ENCODE results near the gene C1QTNF8.

The C1QTNF8 gene

GRCh38 chr16:1067629-1068028 is 28.4 kb downstream of the C1QTNF8 start:
- Histone ChIP-seq H3K79me2 (ENCODE audit: low read length) (no peaks in the 10 kb centered on the region), H3K4me3 (ENCODE audit: low read length) (no peak overlapping the region), H4K20me1 (ENCODE audit: insufficient read depth, low read length) (no peaks in the 10 kb centered on the region), H3K4me2 (ENCODE audit: low read length) (no peak overlapping the region), H3K27ac (ENCODE audit: low read length) (no peak overlapping the region), H3K27me3 (ENCODE audit: low read depth, low read length) (no peaks in the 10 kb centered on the region), H3K9ac (ENCODE audit: low read length) (no peak overlapping the region), H3K9me3 (ENCODE audit: insufficient read depth, low read length) (no peaks in the 10 kb centered on the region), H3K4me1 (ENCODE audit: low read length) (no peaks in the 10 kb centered on the region), H3K36me3 (replicated peaks; ENCODE audit: low read depth, low read length) (no peaks in the 10 kb centered on the region), H2AFZ (ENCODE audit: low read depth, low read length) (no peak overlapping the region)
- TF ChIP-seq EZH2phosphoT487 (IDR thresholded peaks at IDR 0.05; ENCODE audit: low read depth) = no peak
- no peak for TF ChIP-seq CTCF (IDR thresholded peaks at IDR 0.05; ENCODE audit: low read depth, low read length)

GRCh38 chr16:1066584-1067172 is 29.4 kb downstream of the C1QTNF8 start:
- no peak for TF ChIP-seq EZH2phosphoT487 (IDR thresholded peaks at IDR 0.05; ENCODE audit: low read depth)
- no peak for TF ChIP-seq CTCF (IDR thresholded peaks at IDR 0.05; ENCODE audit: low read depth, low read length)
- no peaks in the 10 kb centered on the region for H3K4me1 ChIP-seq (ENCODE audit: low read length)
- H3K36me3 ChIP-seq (replicated peaks; ENCODE audit: low read depth, low read length) = no peaks in the 10 kb centered on the region
- H3K9ac ChIP-seq (ENCODE audit: low read length) = no peak overlapping the region
- H4K20me1 ChIP-seq (ENCODE audit: insufficient read depth, low read length) = no peaks in the 10 kb centered on the region
- no peak overlapping the region for H3K4me2 ChIP-seq (ENCODE audit: low read length)
- no peak overlapping the region for H2AFZ ChIP-seq (ENCODE audit: low read depth, low read length)
- H3K9me3 ChIP-seq (ENCODE audit: insufficient read depth, low read length) = no peaks in the 10 kb centered on the region
- H3K4me3 ChIP-seq (ENCODE audit: low read length) = no peak overlapping the region
- H3K79me2 ChIP-seq (ENCODE audit: low read length) = no peaks in the 10 kb centered on the region
- H3K27me3 ChIP-seq (ENCODE audit: low read depth, low read length) = no peaks in the 10 kb centered on the region
- no peak overlapping the region for H3K27ac ChIP-seq (ENCODE audit: low read length)

GRCh38 chr16:1065469-1066128 is 30.4 kb downstream of the C1QTNF8 start:
- no peaks in the 10 kb centered on the region for H3K4me1 ChIP-seq (ENCODE audit: low read length)
- H4K20me1 ChIP-seq (ENCODE audit: insufficient read depth, low read length) = no peaks in the 10 kb centered on the region
- H3K27me3 ChIP-seq (ENCODE audit: low read depth, low read length) = no peaks in the 10 kb centered on the region
- H3K79me2 ChIP-seq (ENCODE audit: low read length) = no peaks in the 10 kb centered on the region
- no peak overlapping the region for H3K27ac ChIP-seq (ENCODE audit: low read length)
- no peaks in the 10 kb centered on the region for H3K36me3 ChIP-seq (replicated peaks; ENCODE audit: low read depth, low read length)
- H3K9ac ChIP-seq (ENCODE audit: low read length) = no peak overlapping the region
- no peaks in the 10 kb centered on the region for H3K9me3 ChIP-seq (ENCODE audit: insufficient read depth, low read length)
- TF ChIP-seq EZH2phosphoT487 (IDR thresholded peaks at IDR 0.05; ENCODE audit: low read depth) = no peak
- TF ChIP-seq CTCF (IDR thresholded peaks at IDR 0.05; ENCODE audit: low read depth, low read length) = no peak
- no peak overlapping the region for H3K4me2 ChIP-seq (ENCODE audit: low read length)
- H2AFZ ChIP-seq (ENCODE audit: low read depth, low read length) = no peak overlapping the region
- no peak overlapping the region for H3K4me3 ChIP-seq (ENCODE audit: low read length)

GRCh38 chr16:1063728-1064127 is 32.3 kb downstream of the C1QTNF8 start:
- Histone ChIP-seq H3K9me3 (ENCODE audit: insufficient read depth, low read length) (no peaks in the 10 kb centered on the region), H3K27me3 (ENCODE audit: low read depth, low read length) (no peaks in the 10 kb centered on the region), H4K20me1 (ENCODE audit: insufficient read depth, low read length) (no peaks in the 10 kb centered on the region), H3K9ac (ENCODE audit: low read length) (no peak overlapping the region), H3K27ac (ENCODE audit: low read length) (no peak overlapping the region), H3K4me3 (ENCODE audit: low read length) (no peak overlapping the region), H3K79me2 (ENCODE audit: low read length) (no peaks in the 10 kb centered on the region), H3K36me3 (replicated peaks; ENCODE audit: low read depth, low read length) (no peaks in the 10 kb centered on the region), H2AFZ (ENCODE audit: low read depth, low read length) (no peak overlapping the region), H3K4me1 (ENCODE audit: low read length) (no peaks in the 10 kb centered on the region), H3K4me2 (ENCODE audit: low read length) (no peak overlapping the region)
- TF ChIP-seq EZH2phosphoT487 (IDR thresholded peaks at IDR 0.05; ENCODE audit: low read depth) (no peak), CTCF (IDR thresholded peaks at IDR 0.05; ENCODE audit: low read depth, low read length) (no peak)

Data from OCI-LY3 (cell line).